H1 (cell line): ENCODE data around the gene OGFOD1. TPM values are rescaled to one million over a fixed set of nuclear protein-coding genes. Genes with fewer than 3 reads are reported as not detected.

ENCODE experiments used
- EZH2 ChIP-seq: fragments of 200-600 bp; sonication (generic); IDR thresholded peaks from 2 replicates; pipeline ENCODE4 v1.7.1; 2012; ENCODE audit warnings: low read depth, mild to moderate bottlenecking, moderate library complexity, low read length, inconsistent platforms; ENCODE audit not compliant: severe bottlenecking
- TBP ChIP-seq: IDR thresholded peaks from 2 replicates; pipeline ENCODE4 v1.6.1; 2011; ENCODE audit warnings: low read depth, low read length, improper control_type of control experiment
- polyA plus RNA-seq, 7 experiments: library from polyadenylated mRNA; depleted of rRNA in 3 of 7; stranded (reverse) in 5 of 7; unstranded in 2 of 7; fragments of >200 nt in 5 of 7; fragments of 200-250 nt in 2 of 7; gene quantifications; 1 replicate in 5 of 7; 2 replicates in 1 of 7; 4 replicates in 1 of 7; pipeline versions ENCODE4 v1.2.1 to v1.2.3, GENCODE V29; 2011 to 2013; ENCODE audit warnings: missing spikeins in 2 of 7, mixed read lengths in 2 of 7
- total RNA-seq: library from RNA; stranded (reverse); fragmentation: NEBNext Ultra II Directional; extraction: Animal tissue kit (Norgen Biotek cat#: 25700); gene quantifications from 2 replicates; pipeline ENCODE4 v1.2.1, GENCODE V29; 2021
- TF ChIP-seq, protein P1 (sequence below): IDR thresholded peaks from 2 replicates; pipeline ENCODE4 v1.6.1; 2011; ENCODE audit warnings: low read depth, mild to moderate bottlenecking, low read length; ENCODE audit not compliant: insufficient read depth
- TF ChIP-seq, protein P2 (sequence below), 3 experiments: IDR thresholded peaks; 1 replicate in 2 of 3; 2 replicates in 1 of 3; pipeline versions ENCODE4 v1.5.1 to v1.6.1; 2011; ENCODE audit warnings: low read length in 3 of 3, mild to moderate bottlenecking in 3 of 3, inconsistent platforms in 2 of 3, low read depth in 1 of 3, moderate library complexity in 1 of 3; ENCODE audit not compliant: insufficient read depth in 1 of 3; ENCODE audit errors: control extremely low read depth in 1 of 3

The OGFOD1 gene
- total and polyA plus RNA-seq, 2 of the 8 experiments (the other 6 are each of a cell fraction or from before 2014, with no cell fraction given): 24.6 to 61.4 TPM

GRCh38 chr16:56469748-56470147 lies 18.4 kb downstream of the OGFOD1 start (continued):
- TF ChIP-seq, protein P1, sequence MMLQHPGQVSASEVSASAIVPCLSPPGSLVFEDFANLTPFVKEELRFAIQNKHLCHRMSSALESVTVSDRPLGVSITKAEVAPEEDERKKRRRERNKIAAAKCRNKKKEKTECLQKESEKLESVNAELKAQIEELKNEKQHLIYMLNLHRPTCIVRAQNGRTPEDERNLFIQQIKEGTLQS: no peak
- TF ChIP-seq TBP (no peak), EZH2 (no peak)
- TF ChIP-seq, protein P2, sequence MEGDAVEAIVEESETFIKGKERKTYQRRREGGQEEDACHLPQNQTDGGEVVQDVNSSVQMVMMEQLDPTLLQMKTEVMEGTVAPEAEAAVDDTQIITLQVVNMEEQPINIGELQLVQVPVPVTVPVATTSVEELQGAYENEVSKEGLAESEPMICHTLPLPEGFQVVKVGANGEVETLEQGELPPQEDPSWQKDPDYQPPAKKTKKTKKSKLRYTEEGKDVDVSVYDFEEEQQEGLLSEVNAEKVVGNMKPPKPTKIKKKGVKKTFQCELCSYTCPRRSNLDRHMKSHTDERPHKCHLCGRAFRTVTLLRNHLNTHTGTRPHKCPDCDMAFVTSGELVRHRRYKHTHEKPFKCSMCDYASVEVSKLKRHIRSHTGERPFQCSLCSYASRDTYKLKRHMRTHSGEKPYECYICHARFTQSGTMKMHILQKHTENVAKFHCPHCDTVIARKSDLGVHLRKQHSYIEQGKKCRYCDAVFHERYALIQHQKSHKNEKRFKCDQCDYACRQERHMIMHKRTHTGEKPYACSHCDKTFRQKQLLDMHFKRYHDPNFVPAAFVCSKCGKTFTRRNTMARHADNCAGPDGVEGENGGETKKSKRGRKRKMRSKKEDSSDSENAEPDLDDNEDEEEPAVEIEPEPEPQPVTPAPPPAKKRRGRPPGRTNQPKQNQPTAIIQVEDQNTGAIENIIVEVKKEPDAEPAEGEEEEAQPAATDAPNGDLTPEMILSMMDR (IDR thresholded peaks at IDR 0.05; ENCODE audit: control extremely low read depth in 1 of 3, insufficient read depth in 1 of 3, low read depth in 1 of 3, low read length in 3 of 3): no peak
